Activated CD8-positive, alpha-beta memory T cell treated with anti-CD3 and anti-CD28 coated beads for 1 hour (primary cell): Measurements from ENCODE around the gene EPB41L3.
"Not testable (repeated sequence)": the region's sequence is repeated elsewhere in the genome, so short reads cannot be mapped to it uniquely, and the experiment has no call there.

ENCODE experiments used
- DNase-seq, 2 donors: peaks; one replicate each; pipeline ENCODE4 v3.0.0-alpha.2; 2020; ENCODE audit warnings: low read depth in 1 of 2; ENCODE audit errors: extremely low read depth in 1 of 2

The EPB41L3 gene

DNA sequence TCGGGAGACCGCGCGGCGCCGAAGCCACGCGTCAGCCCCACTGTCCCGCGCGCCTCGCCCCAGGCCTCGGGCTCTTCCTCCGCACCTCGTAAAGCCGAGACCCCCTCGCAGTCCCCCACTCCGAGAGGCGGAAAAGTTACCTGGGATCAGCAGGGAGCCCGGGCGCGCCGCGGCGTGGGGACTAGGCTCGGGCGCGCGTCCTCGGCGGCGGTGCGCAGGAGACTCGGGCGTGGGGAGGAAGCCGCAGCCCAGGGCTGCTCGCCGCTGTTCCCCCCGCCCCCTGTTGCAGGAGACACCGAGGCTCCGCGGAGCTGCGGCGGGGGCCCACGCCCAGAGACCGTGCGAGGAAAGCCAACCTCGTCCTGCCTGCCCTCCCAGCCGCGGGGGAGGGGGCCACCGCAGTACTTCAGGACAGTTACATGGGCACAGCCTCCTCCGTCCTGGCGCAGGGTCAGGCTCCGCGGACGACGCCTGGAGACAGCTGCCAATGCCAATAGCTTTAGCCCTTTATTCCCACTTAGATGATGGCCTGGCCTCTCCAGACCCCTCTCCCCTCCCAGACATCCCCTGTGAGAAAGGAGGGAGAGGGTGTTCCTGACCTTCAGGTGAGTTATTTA lies at the start of gene EPB41L3:
Gene EPB41L3, minus strand, starts transcription at position 225 of the 617 bp plus-strand sequence. CDS start 54,814 bp downstream, outside the sequence.
- DNase-seq = no peak

DNA sequence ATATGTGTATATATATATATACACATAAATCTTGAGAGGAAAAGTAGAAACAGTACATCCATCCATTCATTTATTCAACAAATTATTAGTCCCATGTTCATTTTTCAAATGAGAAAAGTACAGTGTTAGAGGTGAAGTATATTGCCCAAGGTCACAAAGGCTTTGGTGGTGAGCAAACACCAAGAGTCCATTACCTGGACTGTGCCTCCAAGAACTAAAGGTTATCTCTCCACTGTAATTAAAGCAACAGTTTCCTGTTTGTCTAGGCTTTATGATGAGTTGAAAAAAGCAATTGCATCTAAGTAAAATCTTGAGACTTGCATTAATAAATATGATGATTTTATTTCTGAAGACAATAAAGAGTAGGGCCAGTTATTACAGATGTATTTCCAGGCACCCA lies 44.7 kb upstream of the EPB41L3 start:
- DNase-seq = no peak

DNA sequence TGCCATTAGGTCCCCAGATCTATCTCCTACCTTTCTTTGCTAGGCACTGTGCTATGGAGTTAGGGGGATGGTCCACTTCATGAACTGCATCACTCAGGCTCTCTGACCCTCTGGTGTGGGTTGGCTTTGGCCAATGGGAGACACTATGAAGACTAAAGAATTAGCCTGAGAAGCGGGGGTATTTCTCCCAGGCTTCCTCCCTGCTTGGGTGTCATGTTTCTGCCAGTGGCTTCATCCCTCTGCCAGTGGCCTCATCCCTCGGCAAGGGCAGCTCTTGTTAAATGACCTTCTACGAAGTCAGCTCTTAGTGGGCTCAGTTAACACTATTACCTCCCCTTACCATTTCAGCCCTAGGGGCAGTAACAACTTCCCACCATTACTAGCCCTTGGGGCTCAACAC lies 41.9 kb upstream of the EPB41L3 start:
- DNase-seq = no peak

DNA sequence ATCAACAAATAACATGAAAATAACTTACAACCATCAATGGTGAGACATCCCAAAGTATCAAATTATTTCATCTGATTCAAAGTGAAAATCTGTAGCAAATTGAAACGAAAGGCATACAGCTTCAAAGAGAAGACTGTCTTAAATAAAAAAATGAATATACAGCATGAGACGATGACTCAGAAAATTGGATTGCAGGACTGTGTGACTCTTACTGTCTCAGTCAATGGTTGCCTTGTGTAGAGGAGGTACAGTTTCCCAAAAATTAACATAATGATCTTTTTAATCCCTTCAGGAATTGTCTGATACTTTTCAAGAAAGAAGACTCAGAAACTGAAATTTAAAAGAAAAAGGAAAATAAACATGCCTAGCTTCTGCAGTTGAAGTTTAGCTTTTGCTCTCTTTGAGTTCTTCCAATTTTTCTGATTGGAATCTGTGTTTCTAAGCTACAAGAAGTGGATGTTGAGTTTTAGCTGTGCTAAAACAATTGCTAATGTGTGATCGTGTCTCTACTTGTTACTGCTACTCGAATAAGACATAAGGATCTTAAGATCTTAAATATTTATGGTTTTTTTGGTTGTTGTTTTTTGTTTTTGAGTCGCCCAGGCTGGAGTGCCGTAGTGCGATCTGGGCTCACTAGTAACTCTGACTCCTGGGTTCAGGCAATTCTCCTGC lies 41.1 kb upstream of the EPB41L3 start:
- no peak for DNase-seq

DNA sequence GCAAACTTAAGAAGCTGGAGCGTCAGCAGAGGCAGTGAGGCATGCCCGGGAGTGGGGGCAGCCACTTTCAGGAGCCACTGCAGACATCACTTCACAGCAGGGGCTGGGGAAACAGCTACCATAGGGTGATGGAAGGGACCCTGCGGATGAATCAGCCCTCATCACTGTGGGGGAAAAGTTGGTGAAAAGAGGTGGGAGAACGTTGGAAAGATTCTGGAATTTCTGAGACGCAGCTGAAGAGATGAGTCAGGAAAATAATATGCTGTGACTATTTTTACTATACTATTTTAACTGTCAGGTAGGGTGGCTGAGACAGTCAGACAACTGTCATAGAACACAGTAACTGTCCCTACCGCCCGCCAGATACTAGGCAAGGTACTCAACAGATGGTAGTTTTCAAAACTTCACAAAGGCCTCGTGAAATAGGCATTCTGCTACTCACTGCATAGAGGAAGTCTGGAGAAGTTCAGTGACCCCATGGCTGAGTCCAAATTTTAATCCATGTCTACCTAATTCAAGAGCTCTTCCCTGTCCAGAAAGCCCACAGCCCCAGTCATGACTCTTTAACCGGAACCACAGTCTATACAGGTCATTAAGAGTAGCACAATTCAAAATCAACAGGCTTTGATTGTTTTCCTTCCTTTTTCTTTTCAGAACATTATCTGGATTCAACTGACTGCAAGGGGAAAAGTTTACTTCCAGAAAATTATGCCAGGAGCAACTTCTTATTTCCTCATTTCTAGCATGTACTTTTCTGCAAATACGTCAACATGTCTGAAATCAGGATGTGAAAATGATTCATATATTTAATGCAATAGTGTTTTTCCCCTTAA lies 39.3 kb upstream of the EPB41L3 start:
- no peak for DNase-seq

DNA sequence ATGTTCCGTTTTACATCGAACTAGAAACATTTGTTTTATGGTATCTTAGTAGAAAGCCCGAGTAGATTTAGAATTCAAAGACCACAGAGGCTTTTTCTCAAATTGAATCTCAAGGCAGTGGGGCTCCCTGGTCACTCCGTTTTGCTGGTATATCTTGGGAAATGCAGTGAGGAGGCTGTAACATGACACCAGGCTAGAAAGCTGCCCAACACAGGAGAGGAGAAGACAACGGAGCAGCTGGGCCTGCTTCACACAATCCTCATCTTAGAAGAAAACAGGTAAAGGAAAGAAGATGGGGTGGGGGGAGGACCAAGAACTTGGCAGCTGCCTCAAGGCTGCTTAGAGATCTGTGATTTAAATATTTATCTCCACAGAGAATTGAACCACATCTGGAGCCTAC lies 38.3 kb upstream of the EPB41L3 start:
- no peak for DNase-seq

DNA sequence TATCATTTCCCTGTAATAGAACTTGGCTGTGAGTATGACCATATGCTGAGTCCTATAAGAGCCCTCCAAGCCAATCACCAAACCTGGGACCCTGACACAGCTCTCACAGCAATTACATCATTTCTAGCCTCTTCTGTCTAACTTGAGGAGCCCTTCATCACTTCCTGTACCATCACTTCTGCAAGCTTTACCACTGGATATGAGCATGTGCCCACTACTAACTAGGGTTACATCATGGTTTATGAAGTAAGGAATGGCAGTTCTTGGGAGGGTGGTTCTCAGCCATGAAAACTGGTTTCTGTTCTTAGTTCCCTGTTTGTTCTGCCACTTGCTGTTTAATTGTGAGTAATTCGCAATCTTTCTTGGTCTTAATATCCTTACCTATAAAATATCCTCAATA lies 31.0 kb upstream of the EPB41L3 start:
- no peak for DNase-seq

DNA sequence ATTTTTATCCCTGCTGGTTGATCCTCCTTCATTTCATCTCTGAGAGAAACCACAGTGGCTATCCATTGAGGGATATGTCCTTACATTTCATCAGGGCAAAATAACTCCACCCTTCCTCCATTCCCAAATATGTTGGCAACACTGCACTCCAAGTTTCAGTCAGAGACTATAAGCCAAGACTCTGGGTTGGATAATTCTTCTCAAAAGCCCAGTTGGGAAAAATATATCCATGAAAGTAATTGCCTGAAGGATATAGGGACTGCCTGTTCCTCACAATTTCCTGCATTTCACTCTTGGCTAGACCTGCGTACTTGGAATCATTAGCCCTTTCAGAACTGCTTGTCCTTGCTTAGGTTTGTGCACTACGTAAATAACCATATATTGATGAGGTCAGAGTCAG lies 27.9 kb upstream of the EPB41L3 start:
- DNase-seq = no peak

DNA sequence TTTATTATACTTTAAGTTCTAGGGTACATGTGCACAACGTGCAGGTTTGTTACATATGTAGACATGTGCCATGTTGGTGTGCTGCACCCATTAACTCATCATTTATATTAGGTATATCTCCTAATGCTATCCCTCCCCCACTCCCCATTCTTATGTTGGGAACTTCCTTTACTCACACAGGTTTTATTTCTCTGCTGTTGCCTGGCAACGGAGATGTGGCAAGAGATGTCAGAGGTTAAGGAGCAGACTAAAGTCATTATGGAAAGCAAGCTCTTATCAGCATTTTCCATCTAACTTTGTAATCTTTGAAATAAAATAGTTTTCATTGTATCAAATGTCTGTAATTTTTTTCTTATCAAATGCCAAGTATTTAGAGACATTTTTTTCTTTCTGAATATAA lies 26.8 kb upstream of the EPB41L3 start:
- DNase-seq = not testable (repeated sequence)

DNA sequence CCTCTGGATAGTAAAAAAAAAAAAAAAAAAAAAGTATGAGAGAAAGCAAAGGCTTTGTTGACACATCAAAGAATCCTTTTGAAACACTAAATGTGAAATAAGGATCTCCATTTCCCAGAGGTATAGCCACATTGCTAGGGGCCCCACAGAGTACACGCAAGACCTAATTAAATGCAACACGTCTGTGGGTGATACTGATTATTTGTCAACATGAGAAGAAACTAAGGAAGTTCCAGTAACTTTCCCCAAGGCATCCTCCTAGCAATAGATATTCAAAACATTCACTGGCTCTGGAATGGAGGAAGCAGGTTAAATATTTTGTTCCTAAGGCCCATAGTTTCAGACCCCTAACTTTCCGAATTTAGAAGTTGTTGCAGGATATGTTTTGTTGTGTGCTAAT lies 24.6 kb upstream of the EPB41L3 start:
- DNase-seq = no peak

DNA sequence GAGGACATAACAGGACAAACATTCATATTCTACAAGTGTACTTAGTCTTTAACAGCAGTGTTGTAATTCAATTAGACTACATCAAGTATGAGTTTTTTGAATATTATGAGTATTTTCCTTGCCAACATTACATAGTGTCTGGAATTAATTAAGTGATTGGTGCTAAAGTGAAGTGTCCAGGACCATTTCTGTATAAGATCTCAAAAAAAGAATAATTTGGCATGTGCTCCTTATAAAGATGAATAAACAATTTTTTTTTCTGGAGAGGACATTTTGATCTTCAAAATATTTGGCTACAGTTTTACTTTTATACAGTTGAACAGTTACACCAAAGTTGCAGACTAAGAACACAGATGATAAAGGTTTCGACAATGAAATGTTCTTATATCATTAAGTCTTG lies 15.1 kb upstream of the EPB41L3 start:
- DNase-seq = no peak

DNA sequence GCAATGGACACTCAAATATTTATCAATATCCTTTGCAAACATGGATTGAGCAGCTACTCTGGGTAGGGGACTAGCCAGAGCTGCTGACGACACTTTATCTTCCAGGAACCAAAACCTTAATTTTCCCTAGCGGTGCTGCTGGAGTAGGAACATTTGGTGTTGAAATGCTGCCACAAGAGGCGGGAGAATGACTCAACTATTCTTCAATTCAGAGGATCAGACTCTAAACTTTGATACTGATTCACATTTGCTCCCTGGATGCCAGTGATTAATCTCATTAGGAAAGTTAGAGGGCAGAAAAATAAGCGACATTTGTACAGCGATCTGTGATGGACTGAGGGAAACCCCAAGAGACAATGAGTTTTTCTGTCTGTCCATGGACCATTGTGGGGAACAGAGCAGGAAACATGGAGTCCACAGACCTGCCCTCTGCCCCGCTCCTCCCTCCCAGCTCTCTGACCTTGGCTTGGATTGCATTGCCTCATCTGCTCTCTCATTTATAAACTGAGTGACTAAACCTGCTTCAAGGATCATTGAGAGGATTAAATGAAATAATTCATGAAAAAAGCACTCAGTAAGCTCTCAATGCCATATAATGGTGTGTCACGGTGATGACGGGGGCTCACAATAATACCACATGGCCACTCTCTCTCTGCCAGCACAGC lies 12.6 kb upstream of the EPB41L3 start:
- DNase-seq = no peak

DNA sequence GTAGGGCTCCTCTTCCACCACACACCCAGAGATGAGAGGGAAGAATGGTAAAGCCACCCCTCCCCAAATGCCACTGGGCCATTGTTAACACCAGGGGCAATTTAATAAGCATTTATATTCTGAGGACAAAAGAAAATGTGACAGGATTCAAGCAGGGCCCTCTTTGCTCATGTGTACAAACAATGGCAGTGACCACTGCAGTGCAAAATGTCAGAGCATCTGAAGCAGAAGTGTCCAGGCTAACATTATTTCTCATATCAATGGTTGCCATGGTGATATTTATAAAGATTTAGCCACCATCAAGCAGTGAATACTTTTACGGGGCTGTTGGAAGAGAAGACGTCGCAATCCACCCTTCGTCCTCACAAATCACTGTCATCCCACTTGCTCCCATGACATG lies 10.8 kb upstream of the EPB41L3 start:
- no peak for DNase-seq

DNA sequence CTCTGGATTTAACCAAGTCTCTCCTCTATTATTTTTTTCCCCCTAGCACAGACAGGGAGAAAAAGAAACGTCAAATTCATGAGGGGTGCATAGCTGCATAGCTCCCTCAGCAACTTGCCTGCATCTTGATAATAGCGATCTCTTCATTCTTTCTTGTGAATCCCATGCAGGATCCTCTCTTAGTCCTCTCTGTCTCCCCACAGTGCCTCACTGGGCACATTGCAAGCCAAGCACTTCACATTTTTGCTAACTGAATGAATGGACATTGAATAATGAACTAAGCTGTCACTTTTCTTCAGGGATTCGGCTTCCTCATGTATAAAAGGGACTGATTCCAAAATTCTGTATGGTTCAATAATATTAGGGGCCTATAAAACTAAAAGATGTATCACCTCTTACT lies 2.9 kb upstream of the EPB41L3 start:
- DNase-seq = no peak

DNA sequence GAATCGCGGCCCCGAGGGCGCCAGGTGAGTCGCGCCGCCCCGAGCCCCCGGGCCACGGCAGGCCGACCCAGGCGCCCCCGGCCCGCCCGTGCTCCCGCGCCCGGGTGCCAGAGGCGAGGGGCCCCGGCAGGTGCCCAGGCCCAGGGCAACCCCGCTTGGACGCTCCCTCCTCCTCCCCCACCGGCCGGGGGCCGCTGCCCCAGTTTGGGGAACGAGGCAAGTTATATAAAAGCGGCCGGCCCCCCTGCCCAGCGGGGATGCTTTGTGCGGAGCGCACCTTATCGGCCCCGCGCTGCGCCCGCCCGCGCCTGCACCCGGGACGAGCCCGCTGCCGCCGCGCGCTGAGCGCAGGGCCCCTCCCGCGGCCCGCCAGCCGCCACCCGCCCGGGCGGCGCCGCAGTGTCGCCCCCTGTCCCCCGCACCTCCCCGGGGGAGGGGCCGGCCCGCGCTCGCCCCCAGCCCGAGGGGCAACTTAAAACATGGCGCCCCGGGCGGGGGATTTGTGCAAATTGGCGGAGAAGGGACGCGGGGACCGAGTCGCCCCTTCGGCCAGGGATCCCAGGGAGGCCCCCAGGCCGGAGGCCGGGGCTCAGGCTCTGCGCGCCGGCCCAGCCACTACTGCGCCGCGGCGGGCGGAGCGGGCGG lies 639 bp downstream of the EPB41L3 start:
- DNase-seq = no peak

DNA sequence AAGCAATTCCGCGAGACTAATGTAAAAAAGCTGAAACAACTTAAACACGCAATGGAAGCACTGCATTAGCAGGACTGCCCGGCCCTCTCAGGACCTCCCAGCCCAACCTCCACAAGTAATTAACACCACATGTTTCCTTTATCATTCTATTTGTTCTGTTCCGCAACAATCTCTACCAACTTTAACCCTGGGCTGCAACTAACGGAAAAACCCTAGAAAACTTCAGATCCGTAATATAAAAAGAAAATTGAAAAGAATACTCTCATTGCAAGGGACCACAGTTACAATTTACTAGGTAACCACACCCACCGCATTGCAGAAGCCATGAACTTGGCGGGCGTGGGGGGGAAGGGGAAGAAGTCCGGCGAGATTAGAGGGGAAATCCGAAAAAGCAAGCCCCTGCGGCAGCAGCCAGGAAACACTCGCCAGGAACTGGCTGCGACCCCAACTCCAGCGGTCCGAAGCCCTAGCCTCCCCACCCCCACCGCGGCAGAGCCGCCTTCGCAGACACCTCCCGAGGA lies 1.2 kb downstream of the EPB41L3 start:
- no peak for DNase-seq

DNA sequence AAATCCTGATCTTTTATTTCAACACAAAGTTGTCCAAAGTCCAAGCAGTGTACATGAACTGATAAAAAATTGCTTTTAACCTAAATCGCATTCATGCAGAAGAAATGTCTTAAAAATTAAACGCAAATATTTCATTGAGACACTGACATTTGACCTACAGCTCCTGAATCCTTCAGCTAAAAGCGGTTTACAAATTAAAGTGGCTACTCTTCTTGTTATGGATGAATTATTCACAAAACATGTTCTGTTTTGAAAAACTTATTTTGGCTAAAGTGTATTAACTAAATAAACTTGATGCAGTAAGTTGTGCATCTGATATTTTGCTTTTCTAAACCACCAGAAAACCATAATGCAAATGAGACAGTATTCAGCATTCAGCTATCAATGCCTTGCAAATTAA lies 2.2 kb downstream of the EPB41L3 start:
- DNase-seq = no peak

DNA sequence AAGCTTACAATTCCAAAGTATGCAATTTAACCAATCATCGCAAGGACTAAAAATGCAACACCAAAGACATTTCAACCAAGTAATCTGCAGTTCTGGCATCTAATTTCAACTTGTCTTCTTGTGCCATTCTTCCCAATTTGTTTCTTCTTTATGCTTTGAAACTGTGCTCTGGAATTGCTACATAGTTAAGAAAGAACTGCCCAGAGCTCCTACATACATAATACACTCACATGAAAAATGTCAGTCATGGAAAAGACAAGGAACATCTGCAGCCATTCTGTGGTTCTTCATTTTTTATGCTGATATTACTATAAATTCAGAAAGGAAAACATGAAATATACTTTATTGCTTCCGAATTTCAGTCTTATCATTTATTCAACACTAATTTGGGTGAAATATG lies 4.4 kb downstream of the EPB41L3 start:
- no peak for DNase-seq

DNA sequence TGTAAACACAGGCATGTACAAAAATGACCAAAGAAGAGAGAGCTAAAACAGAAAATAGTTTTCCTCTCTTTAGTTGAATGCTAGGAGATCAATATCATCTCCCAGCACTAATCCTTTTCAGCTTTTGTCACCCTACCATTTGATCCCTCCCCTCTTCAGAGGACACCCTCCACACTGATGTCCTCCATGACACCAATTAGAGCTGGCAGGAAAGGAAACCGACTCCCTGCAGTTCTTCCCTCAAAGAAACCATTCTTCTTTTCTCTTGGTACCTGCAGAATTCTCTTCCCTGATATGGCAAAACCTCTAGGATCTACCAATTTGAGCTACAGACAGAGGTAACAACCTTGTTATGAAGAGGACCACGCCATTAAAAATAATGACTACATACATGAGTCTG lies 5.3 kb downstream of the EPB41L3 start:
- DNase-seq = no peak

DNA sequence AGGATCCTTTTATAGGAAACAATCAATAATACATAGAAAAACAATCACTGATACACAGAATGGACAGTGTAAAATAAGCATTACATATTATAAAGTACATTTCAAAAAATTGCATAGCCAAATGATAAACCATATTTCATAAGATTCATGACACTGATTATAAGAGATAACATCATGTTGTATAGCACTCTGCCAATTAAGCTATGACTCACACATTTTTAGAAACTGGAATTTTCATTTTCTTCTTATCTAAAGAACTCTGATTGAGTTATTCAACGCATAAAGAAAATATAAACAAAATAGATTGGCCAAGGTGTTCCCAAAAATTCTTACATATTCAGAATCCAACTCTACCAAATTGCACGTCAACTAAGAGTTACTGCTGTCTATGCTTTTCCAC lies 5.9 kb downstream of the EPB41L3 start:
- no peak for DNase-seq

DNA sequence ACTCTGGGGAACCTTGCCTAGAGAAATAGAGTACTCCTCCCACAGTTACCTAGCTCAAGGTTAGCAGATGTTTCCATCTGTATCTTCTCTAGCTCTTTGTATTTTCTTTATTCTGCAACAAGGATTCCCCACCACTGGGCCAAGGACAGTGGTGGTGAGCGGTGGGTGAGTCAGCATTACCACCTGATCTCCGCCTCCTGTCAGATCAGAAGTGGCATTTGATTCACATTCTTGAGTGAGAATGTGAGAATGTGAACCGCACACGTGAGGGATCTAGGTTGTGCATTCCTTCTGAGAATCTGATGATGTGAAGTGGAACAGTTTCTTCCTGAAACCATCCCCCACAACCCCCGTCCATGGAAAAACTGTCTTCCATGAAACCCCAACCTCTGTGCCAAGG lies 9.0 kb downstream of the EPB41L3 start:
- DNase-seq = no peak
